NOMO-1 treated with dmso at 0.1 percent for 144 hours (cell line): ENCODE results near the gene PODXL2.

Source experiments
- DNase-seq: peaks from one replicate; lab custom pipeline; 2025; ENCODE audit not compliant: unreplicated experiment; lab: John Stamatoyannopoulos, UW

The PODXL2 gene

DNA sequence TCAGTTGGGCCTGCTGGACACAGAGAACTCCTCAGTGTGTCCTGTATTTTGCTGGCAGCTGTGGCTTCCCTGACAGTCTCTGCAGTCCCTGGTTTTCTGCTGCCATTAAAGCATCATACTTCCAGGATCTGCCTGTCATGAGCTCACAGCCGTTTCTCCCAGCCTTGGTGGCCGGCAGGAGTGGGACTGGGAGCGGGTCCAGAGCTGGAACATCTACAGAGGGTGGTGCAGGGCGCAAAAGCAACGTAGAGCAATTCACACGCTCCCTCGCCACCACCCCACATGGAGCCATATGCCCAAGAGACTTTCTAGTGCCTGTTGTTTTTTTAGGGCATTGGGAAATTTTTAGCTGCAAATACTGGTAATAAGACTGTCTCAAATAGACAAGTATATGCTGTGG lies 77.3 kb downstream of the PODXL2 start:
- no peak for DNase-seq

DNA sequence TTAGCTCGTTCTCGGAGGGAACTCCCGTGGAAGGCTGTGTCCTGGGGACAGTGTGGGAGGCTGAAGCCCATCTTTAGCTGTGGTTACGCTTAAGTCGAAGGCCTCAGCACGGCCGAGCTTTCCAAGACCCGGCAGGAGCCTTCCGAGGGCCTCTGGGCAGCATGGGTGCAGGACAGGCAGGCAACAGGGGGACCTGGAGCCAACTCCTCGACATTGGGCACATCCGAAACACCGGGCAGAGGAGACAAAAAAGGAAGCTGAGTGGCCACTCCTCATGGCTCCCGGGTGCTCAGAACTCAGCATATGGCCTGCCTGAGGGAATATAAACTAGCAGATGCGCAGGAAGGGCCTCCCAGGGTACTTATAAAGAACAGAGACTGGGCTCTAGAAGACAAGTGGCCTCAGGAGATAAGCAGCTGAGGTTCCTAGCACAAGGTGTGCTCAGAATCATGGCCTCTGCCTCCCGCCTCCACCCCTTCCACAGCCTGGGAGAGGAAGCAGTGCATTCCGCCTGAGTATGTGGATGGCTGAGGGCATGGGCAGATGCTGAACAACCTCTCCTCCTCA lies 77.9 kb downstream of the PODXL2 start:
- no peak for DNase-seq

DNA sequence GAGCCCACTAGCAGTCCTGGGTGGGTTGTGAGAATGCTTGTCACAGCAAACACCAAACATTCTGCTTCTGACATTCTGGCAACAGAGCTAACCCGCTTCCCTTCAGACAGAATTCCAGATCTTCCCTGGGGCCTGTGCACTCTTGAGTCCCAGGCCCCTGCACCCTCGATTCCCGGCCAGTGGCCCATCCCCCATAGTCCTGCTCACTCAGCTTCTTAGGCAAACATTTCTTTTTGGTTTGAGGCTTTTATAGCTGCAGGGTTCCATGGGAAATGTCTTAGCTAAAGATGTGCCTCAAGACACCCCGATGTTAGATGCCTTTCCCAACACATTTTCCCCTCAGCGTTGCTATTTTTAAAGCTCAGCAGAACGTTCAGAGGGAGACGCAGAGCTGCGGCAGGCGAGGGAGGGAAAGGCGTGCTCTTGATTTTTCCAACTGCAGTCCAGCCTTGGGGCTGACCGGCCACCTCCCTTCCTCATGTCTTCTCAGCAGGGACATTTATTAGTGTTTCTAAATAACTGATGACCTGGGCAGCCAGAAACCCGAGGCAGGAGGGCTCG lies 78.9 kb downstream of the PODXL2 start:
- DNase-seq = no peak

DNA sequence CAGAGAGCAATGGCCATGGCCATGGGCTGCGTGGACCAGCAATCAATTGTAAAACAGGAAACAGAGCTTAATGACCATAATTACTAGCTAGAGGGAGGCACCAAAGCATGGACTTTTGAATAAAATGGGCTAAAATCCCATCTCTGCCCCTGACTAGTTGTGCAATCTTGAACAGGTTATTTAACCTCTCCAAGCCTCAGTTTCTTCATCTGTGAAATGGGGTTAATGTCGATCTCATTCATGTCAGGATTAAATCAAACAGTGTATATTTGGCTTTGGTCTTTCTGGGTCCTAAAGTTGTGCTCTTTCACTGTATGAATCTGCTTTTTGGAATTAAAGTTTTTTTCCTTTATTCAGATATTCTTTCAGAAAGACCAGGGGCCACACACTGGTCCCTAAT lies 79.9 kb downstream of the PODXL2 start:
- DNase-seq = no peak

DNA sequence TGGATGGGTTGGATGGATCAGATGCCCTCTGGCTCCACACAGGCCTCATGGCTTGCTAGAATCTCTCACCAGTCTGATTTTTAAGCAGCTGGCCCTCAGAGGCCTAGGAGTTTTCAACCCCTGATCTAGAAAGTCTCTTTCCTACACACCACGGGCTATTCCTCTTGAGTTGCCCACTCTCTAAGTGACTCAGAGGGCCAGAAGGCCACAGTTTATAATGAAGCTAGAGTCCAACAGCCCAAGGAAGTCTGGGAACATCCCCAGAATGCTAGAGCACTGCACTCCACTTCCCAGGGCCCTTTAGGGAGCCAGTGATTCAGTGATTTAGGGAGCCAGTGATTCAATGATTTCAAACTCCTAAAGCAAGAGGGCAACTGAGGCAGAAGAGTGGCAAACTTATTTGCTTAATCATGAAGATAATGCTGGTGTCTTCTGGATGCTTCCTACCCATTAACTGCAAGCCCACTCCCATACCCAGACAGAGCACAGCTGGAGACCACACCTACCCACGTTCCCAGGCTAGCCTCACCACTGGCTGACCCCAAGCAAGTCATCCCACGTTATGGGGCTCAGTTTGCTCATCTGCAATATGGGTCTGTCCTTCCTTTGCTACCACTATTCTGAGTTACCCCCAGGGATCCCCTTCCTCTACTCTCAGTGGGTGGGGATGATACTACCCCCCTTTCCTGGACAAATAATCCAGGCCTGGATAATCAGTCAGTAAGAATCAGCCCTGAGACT lies 80.5 kb downstream of the PODXL2 start:
- DNase-seq = no peak

DNA sequence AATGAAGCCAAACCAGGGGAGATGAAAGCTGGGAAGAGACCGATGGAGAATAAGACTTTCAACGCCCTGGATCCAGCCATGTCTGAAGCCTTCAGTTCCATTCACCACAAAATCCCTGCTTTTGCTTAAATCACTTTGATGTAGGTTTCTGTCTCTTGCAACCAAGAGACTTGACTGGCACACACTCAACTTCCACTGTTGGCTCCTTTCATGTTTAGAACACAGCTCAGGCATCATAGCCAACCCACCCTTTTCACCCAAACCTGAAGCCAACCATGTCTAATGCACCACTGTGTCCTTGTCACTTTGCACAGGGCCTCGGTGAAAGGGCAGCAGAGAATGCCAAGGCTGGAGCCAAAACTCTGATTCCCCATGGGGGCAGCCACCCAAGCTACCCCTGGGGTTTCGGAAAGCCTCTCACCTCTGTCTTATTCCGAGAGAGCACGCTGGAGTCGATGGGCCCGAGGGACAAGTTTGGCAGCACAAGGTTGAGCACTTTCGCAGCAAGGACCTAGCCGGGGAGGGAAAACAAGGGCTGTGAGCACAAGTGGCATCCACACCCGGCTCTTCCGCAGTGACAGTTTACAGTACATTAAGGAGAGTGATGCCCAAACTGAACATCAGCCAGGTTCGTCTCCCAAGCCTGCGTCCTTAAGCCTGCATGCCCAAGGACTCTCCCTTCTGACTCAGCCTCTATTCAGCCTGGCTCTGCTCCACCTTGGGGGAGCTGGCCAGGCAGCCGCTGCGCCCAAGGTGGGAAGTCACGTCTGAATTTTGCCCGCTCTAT lies 81.4 kb downstream of the PODXL2 start:
- no peak for DNase-seq

DNA sequence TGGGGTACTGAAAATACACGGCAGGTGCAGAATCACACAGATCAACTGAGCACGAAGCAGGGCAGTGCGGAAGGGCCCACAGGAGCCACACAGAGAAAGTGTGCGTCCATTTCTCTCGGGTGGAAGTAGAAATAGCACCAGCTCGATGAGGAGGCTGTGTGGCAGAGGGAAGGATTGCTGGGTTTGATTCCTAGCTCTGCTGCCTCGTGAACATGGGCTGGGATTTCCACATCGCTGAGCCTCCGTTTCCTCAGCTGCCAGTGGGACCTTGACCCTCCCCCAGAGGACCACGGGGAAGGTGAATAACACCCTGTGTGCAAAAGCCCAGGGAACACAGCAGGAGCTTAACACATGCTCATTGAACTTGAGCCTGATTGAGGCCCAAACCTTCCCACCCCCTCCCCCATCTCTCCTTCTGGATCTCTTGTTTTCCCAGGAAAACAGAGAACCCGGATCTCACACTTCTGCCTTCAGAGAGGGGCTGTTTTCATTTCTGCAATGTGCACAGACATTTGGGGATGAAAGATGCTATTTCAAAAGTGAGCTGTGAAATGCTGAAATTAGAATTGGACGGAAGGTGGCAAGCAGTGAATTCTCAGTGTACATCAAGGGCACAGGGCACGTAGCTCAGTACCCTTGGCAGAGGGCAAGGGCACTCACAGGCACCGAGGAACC lies 82.2 kb downstream of the PODXL2 start:
- DNase-seq = no peak

DNA sequence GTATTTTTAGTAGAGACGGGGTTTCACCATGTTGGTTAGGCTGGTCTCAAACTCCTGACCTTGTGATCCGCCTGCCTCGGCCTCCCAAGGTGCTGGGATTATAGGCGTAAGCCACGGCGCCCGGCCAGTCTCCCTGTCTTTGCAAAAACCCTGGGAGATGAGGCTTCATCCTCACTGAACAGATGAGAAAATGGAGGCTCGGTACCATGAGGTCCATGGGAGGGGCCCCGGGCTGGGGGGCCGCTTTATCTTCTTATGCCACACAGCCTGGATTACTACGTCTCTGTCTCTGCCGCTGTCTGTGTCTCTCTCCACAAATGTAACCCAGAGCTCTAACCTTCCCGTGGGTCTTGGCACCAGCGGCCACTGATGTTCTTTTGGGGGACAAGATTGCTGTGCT lies 82.9 kb downstream of the PODXL2 start:
- no peak for DNase-seq

DNA sequence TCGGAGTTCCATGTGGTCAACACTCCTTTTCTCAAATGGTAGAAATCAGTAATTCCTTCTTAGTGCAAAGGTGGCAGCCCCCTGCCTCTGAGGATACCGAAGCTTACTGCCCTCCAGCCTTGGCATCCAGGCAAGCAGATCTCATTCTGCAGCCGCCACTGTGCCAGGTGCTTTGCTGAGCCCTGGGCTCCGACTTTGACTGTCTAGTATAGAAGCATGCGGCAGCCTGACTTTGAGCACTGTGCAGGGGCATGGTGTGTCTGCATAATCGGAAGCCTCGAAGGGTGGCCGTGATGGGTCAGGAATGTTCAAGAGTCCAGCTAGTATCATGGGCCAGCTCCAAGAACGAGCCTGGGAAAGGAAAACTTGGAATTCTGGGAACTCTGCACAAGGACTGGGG lies 83.5 kb downstream of the PODXL2 start:
- DNase-seq = no peak

DNA sequence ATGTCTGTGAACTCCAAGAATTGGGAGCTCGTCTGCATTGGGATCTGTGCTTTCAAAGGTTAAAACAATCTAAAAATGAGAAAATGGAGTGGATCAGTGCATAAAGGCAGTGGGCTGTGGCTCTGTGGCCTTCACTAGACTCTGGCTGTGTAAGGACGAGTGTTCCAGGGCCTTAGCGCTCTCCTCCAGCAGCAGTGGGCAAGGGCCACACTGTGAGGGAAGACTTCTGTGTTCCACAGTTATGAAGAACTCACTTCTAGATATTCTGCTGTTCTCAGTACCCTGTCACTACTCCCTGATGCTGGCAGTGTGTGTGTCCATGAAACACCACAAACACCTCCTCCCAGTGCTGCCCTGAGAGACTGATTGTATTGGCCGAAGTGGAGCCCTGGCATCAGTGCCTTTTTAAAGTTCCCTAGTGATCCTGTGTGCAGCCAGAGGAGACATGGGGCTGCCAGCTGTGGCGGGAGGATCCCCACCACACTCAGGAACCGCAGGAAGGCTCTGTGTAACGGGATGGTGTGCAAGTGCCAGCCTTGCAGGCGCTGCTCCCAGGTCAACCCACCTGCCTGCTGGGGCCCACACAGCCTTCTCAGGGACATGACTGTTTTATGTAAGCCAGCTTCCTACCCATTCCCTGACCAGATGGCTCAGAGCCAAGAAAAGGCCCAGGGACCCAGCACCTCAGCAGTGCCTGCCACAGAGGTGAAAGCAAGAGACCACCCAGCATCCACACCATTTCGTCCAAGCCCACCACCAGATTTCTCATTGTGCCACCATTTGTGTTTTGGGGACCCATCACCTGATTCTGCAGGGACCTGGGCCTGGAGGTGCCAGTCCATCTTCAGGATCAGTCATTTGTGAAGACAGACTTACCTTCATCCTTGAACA lies 84.1 kb downstream of the PODXL2 start:
- DNase-seq = no peak

DNA sequence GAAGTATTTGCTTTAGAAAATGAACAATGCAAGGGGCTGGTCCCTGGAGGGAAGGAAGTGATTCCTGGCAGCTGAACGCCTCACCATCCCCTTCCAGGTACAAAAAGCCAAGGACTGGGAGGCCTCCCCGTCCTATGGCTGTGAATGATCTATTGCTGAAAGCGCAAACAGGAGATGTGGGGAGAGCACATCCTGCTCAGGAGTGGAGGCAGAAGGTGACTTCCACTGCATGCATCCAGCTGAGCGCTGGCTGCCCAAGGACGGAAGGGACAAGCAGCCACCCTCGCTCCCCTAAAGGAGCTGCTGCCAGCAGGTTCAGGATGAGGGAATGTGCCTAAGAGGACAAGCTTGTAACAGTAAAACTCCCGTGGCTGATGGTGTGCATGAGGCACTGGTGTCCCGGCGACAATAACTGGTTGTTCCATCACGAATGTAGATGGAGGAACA lies 85.2 kb downstream of the PODXL2 start:
- no peak for DNase-seq

DNA sequence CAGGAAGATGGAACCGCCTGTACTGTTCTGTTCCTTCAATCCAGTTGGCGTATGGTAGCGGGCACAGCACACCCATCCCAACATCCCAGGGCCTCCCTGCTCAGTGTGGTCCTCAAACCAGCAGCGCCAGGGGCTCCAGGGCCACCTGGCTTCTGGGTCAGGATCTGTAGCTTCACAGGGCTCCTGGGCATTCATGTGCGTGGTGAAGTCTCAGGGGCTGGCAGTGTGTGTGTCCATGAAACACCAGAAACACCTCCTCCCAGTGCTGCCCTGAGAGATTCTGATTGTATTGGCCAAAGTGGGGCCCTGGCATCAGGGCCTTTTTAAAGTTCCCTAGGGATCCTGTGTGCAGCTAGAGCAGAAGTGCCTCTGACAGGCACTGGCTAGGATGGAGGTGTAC lies 85.9 kb downstream of the PODXL2 start:
- DNase-seq = no peak

DNA sequence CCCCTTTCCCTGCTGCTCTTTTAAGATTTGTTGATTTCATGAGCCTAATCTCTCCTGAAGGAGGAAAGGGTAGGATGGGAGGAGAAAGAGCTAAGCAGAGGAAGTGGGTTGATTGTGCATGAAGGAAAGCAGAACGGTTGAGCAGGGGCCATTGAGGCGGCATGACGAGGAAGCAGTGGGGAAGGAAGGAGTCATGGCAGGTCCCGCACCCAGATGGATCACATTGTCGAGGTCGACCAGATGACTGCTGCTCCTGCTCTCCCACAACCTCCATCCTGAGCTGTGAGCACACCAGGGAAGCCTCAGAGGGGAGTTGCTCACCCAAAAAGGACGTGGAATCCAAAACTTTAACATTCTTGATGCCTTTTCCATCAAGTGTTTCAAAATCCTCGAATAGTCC lies 86.5 kb downstream of the PODXL2 start:
- DNase-seq = no peak

DNA sequence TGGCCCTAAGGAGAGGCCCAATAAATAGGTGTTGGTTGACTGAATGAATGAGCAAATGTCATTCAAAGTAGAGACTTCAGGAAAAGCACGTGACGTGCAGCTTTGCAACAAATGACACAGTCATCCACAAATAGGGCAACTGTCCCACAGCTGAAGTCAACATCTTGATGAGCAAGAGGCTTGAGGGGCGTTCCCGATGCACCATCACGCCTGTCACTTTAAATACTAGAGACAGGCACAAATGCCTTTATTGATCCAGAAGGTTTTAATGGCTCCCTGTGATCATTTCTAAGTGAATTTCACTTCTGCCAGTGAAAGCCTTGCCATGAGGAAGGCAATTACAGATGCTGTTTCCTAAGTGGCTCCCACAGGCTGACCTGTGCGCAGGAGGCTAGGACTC lies 87.4 kb downstream of the PODXL2 start:
- DNase-seq = no peak

DNA sequence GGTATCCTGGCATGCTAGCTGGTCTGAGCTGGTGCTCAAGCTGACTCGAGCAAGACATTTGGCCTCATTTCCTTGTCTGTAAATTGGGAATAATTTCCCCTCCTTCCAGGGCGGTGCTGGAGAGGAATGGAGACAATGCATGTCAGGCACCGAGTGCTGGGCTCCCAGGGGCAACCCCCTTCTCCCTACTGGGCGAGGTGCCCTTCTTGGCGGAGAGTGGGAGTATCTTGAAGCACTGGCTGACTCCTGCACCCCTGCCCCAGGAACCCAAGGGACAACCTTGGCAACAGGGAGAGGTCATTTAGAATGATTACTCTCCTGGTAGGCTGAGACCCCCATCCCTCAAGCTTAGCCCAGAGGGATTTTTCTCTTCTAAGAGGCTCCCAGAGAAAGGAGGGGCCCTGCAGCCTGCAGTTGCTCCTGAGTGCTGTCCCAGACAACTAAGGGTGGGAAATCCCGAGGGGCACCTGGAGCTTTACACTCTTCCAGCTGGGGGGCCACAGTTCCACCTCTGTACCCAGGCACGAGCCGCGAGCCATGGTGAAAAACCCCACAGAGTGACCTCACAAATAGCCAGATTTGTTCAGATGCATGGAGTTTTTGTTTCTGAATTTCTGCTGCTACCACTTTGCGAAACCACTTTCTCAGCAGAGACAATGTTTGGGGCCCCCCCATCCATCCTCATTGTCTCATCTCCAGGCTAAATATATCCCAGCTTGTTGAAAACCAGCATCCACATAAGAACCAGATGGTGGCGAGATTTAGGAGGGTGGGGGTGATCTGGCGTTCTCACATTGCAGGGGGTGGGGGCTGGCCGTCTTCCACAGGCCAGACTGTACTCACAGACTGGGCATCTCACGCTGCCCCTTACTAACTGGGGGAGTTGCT lies 88.6 kb downstream of the PODXL2 start:
- DNase-seq = no peak

DNA sequence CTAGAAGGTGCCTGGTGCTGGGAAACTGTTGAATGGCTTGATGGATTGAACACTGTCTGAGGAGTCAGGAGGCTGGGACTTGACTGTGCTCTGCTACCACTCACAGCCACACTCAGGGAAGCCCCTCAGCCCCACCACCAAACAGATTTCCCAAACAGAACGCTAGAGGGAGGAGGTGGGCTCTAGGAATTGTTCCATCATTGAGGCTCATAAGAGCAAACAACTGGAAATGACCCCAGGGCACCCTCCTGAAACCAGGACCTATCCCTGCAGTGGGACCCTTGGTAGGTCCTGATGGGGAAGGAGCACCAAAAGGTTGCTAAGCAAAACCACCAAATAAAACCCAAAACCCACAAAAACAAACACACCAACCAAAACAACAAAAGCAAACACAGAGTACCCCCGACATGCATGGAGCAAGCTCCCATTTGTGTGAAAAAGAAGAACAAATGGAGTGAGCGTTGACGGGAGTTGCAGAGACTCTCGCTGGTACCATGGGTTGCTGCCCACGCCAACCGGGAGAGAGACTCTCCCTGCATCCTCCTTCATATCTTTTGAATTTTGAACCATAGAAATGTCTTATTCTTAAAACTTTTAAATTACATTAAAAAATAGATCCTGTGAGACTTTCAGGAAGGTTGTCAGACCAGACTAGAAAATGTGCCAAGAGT lies 89.4 kb downstream of the PODXL2 start:
- no peak for DNase-seq

DNA sequence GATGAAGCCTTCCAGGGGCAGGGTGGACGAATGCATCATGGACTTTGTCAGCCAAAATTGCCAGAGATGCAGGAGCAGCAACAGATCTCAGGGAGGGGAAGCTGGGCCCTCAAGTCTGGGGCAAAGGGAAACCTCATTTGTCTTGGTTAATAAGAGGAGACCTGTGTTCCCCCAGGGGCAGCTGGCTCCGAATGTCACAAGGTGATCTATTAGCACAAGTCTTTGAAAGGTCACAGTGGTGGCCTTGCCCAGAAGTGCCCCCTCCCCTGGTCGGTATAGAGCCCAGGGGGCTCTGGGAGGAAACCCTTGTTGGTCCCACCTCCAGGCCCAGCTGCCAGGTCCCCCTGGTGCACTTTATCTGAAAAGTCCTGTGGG lies 89.9 kb downstream of the PODXL2 start:
- no peak for DNase-seq

DNA sequence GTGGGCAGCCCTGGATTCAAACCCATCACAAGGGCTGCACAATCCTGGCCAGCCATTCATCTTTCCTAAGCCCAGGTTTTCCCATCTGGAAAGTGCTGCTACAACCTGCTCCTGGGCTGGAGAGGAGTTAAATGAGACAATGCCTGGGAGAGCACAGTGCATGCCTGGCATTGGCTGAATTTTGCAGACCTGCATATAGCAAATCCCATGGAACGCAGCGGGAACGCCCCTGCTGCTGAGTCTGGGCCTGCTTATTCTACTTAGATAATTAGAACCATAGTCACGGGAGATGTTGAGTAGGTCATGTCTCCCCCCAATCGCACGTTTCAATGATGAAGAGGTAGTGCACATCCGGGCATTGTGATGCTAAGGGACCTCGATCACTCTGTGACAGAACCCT lies 90.4 kb downstream of the PODXL2 start:
- DNase-seq = no peak
